ENCODE measurements around the gene TMEM217.

TMEM217 gene

GRCh38 chr6:37254881-37255280 is 3.1 kb downstream of the TMEM217 start:
- POLR2A ChIA-PET (ENCODE audit: low non-redundant PET) = no interaction called here
- CTCF ChIA-PET = no interaction called here
- DNase-seq (ENCODE audit: low spot score) = no peak
- no peak overlapping the region for H3K27ac ChIP-seq
- no peak for TF ChIP-seq CTCF (conservative IDR thresholded peaks at IDR 0.05; ENCODE audit: low read depth)

GRCh38 chr6:37253486-37254007 is 4.4 kb downstream of the TMEM217 start:
- ChIA-PET CTCF (interaction anchor here (0.7 kb wide), 1 partner anchor 13 kb away, joined by 7 read pairs; no protein-coding TSS in a partner anchor), POLR2A (ENCODE audit: low non-redundant PET) (no interaction called here)
- H3K27ac ChIP-seq = no peak overlapping the region
- no peak for TF ChIP-seq CTCF (conservative IDR thresholded peaks at IDR 0.05; ENCODE audit: low read depth)
- no peak for DNase-seq (ENCODE audit: low spot score)

DNA sequence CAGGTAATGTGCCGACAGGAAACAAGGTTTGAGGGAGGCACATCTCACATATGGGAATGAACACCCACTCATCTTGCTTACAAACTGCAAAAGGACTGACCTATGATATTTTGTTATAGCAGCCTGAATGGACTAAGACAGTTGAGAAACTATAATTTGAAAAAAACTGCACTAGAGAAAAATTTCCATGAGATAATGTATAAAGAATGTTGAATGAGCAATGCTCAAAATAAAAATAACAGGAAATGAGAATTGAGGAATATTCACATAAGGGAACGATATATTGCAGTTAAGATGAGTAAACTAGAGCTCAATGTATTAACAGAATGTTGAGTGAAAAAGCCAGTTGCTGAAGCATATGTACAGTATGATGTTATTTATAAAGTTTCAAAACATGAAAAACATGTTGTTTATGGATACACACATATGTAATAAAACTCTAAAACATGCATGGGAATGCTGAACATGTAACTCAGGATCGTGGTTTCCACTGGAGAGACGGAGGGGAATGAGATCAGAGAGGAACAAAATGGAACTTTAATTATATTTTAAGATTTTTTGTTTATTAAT is 6.6 kb downstream of the TMEM217 start:
- no peak for TF ChIP-seq CTCF (conservative IDR thresholded peaks at IDR 0.05; ENCODE audit: low read depth)
- CTCF ChIA-PET = interaction anchor here (0.7 kb wide), 1 partner anchor 111 kb away, joined by 8 read pairs; no protein-coding TSS in a partner anchor
- no peak for DNase-seq (ENCODE audit: low spot score)
- no peak overlapping the region for H3K27ac ChIP-seq
- POLR2A ChIA-PET (ENCODE audit: low non-redundant PET) = no interaction called here

DNA sequence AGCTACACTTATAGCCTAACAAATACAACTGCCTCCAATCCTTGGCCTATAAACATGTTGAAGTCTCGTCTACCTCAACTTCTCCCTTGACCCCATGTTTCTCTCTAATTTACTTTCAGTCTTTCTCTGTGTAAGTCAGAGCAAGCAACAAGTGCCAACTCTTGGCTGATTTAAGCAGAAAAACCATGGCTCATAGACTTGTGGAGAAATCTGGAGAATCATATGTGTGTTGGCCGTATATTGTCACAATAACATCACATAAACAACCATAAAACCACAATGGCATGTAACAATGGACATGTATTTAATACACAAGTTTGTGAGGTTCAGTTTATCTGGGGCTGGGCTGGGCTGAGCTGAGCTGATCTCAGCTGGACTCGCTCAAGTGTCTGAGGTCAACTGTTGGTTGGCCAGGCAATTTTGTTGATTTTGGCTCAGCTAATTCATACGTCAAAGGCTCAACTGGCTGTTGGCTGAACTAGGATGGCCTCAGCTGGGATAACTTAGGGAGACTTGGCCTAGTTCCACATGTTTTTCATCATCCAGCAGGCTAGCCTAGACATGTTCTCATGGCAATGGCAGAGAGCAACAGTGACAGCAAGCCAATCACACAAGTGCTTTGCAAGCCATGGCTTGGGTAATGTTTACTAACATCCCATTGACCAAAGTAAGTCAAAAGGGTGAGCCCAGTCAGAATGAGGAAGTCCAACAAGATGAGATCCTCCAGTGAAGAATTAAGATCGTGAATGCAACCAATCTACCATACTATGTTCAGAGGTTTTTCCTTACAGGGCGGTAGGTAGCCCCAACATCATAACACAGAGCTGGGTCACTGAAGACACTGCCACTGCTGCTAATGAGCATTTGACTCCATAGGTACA is 13.3 kb downstream of the TMEM217 start:
- ChIA-PET POLR2A (ENCODE audit: low non-redundant PET) (no interaction called here), CTCF (no interaction called here)
- H3K27ac ChIP-seq = peak overlapping the region; percentile 68
- TF ChIP-seq CTCF (conservative IDR thresholded peaks at IDR 0.05; ENCODE audit: low read depth) = no peak
- DNase-seq (ENCODE audit: low spot score) = peak; percentile 80

DNA sequence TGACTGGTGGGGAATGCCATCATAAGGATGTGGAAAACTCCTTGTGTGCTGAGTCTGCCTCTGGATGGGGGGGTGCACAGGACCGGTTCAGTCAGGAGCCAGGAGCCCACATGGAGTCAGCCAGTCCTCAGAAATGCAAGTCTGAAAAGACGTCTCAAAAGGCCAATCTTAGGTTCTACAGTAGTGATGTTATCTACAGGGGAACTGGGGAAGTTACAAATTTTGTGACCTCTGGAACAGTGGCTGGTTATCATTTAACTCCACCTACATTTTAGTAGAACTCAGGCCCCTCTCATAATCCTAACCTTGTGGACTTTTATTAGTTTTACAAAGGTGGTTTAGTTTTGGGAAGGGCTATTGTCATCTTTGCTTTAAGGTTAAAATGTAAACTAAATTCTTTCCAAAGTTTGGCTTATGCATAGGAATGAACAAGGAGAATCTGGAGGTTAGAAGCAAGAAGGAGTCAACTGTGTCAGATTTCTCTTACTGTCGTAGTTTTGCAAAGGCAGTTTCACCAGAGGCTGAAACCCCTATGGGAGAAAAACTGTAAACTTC is 14.1 kb downstream of the TMEM217 start:
- H3K27ac ChIP-seq = peak overlapping the region; percentile 64
- ChIA-PET POLR2A (ENCODE audit: low non-redundant PET) (no interaction called here), CTCF (no interaction called here)
- no peak for DNase-seq (ENCODE audit: low spot score)
- no peak for TF ChIP-seq CTCF (conservative IDR thresholded peaks at IDR 0.05; ENCODE audit: low read depth)

DNA sequence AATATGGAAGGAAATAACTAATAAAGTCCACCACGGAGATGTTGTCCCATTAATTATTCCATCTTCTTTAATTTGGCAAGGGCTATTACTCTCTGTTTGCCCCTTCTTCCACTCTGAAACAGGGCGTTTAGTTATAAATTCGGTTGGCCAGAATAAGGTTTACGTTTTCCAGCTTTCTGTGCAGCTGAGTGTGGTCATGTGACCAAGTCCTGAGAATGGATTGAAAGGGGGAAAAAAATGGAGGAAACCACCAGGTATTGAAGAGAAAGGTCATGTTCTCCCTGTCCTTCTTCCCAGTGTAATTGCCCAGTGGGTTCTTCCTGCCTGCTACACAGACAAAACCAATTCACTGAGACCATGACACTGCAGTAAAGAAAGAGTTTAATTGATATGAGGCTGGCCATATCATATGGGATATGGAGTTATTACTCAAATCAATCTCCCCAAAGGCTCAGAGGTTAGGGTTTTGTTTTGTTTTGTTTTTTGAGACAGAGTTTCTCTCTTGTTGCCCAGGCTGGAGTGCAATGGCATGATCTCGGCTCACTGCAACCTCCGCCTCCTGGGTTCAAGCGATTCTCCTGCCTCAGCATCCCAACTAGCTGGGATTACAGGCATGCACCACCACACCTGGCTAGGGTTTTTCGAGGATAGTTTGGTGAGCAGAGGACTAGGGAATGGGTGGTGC is 14.7 kb downstream of the TMEM217 start:
- no peak for DNase-seq (ENCODE audit: low spot score)
- POLR2A ChIA-PET (ENCODE audit: low non-redundant PET) = no interaction called here
- CTCF ChIA-PET = interaction anchor here (1.0 kb wide), 2 partner anchors 61 to 338 kb away, joined by 3 read pairs; no protein-coding TSS in a partner anchor
- peak overlapping the region; percentile 64 for H3K27ac ChIP-seq
- TF ChIP-seq CTCF (conservative IDR thresholded peaks at IDR 0.05; ENCODE audit: low read depth) = no peak

All from RWPE1 (cell line).